GM18498 (cell line): ENCODE results near the gene DUSP16.
A peak's percentile ranks its signal among the peaks of the same experiment; 100 is the strongest.
"Not testable (repeated sequence)": the region's sequence is repeated elsewhere in the genome, so short reads cannot be mapped to it uniquely, and the experiment has no call there.

Source experiments
- ATAC-seq: cut with Tn5 transposase; IDR thresholded peaks from one replicate; pipeline ENCODE4 v1.9.1; 2021; ENCODE audit warnings: mild to moderate bottlenecking, moderate library complexity; ENCODE audit not compliant: unreplicated experiment

Gene DUSP16

GRCh38 chr12:12585115-12585863 lies 22.6 kb upstream of the DUSP16 start:
- no peak for ATAC-seq

GRCh38 chr12:12583510-12584178 lies 21.0 kb upstream of the DUSP16 start:
- ATAC-seq, result no peak

DNA sequence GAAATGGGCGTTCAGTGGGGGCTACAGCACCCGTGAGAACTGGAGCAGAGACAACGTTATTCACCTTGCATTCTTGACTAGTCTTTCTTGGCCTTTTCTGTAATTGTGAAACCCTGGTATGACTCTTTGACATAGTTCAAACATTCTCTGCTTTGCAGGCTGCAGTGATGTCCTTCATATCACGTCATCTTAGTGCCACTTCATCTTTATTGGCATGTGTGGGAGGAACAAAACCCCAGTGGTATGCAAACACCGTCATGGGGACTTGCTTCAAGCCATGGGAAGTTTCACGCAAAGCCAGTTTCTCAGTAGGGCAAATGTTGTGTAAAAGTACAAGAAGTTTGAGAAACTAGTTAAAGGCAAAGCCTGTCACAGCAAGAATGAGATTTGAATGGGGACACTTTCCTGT lies 20.2 kb upstream of the DUSP16 start:
- ATAC-seq, result peak; percentile 96

DNA sequence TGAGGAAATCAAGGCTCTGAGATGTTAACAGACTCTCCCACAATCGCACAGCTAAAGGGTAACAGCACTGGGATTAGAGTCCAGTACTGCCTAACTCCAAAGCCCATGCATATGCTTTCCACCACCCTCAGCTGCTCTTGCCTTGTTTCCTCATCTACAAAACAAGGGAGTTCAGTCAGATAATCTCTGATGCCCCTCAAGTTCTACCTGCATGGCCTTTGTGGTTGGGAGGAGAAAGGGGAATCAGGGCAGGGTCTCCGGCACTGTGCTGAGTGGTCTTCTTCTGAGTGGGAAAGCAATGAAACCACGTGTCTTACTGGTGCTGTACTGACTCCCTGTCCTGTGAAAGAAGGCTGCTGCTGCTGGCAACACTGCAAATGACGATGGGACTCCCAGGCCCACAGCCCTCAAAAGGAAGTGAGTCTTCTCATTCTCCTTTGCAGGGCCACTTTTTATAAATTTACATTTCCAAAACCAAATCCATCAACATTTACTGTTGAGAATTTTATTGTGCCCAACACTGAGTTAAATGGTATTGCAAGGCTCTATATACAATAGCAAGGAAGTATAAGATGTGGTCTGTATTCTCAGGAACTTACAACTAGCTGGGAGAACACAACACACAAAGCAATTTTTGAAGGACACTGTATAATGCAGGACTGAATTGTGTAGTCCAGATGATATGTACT lies 19.7 kb upstream of the DUSP16 start:
- ATAC-seq, result peak; percentile 36

- not testable (repeated sequence) for ATAC-seq
Measured at GRCh38 chr12:12580716-12581115, 18.1 kb upstream of the DUSP16 start.

DNA sequence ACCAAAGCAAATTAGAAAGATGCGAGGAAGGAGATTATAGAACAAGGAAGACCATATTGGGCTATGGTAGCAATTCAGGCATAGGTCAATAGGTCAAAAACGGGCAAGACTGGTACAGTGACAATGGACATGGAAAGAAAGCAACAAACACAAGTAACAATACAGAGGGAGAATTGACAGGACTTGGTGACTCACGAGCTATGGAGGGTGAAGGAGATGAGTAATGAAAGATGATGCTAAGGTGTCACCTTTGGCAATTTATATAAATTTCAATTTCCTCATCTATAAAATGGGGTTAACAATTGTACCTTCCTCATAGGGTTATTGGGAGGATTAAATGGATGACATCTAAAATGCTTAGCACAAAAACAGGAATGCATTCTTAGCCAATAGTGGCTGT lies 15.1 kb upstream of the DUSP16 start:
- ATAC-seq, result no peak

GRCh38 chr12:12572659-12573058 lies 10.0 kb upstream of the DUSP16 start:
- no peak for ATAC-seq

- ATAC-seq, result not testable (repeated sequence)
Measured at GRCh38 chr12:12565971-12566370, 3.3 kb upstream of the DUSP16 start.

DNA sequence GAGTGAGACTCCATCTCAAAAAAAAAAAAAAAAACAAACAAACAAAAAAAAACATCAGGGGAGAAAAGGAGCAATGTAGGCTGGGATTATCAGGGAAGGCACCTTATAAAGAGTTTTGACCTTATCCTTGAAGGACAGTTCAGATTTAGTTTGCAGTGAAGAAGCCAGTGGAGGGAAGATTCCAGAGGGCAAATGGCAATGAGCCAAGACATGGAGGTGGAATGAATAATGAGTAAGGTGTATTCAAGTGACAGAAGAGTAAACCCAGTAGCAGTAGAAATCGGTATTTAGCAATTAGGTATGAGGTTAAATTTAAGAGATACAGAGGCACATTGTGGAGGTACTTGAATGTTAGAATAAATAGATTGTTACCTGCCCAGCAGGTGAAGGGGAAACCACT lies 2.2 kb upstream of the DUSP16 start:
- no peak for ATAC-seq

GRCh38 chr12:12563290-12563928 lies 746 bp upstream of the DUSP16 start:
- ATAC-seq, result no peak

GRCh38 chr12:12562016-12562483 lies 613 bp downstream of the DUSP16 start:
- ATAC-seq, result no peak

- ATAC-seq, result peak; percentile 30
Measured at GRCh38 chr12:12561371-12562015, 1.2 kb downstream of the DUSP16 start.

GRCh38 chr12:12560587-12561370 lies 1.9 kb downstream of the DUSP16 start:
- ATAC-seq, result no peak

DNA sequence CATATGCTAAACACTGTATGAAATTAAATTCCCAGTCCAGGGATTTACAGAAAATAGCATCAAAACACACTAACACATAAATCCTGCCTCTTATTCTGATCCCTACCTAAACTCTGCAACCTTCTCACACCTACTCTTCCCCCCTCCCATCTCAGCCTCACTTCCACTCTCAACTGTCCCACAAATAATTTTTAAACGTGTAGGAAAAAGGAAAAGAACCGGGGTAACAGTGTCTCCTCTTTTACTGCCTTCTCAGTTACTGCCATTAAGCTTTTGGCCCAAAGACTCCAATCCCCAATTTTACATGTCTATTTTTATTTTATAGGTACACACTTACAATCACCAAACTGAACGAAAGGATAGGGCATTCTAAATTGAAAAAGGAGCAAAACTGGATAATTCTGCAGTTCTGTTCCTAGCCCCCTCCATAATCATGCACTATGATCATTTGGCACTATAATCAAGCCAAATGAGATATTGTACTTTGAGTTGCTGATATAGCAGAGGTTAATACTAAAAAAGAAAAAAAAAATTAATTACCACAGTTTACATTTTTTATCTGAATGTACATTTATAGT lies 2.9 kb downstream of the DUSP16 start:
- no peak for ATAC-seq

DNA sequence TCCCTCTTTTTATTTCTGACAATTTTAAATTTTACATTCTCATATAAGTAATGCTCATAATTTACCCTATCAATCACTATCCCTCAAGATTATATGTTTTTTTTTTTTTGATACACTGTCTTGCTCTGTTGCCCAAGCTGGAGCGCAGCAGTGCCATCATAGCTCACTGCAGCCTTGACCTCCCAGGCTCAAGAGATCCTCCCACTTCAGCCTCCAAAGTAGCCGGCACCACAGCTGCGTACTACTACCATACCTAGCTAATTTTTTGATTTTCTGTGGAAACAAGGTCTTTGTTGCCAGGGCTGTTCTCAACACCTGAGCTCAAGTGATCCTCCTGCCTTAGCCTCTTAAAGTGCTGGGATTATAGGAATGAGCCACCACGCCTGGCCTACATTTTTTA lies 4.4 kb downstream of the DUSP16 start:
- ATAC-seq, result no peak

GRCh38 chr12:12557733-12558132 lies 4.9 kb downstream of the DUSP16 start:
- no peak for ATAC-seq

DNA sequence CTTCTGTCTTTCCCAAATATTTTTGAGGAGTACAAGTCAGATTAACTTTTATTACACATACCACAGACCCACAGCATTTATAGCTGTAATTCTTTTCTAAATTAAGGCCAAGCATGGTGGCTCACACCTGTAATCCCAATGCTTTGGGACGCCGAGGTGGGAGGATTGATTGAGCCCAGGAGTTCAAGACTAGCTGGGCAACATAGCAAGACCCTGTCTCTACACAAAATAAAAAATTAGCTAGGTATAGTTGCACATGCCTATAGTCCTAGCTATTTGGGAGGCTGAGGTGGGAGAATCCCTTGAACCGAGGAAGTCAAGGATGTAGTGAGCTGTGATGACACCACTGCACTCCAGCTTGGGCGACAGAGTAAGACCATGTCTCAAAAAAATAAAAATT lies 7.0 kb downstream of the DUSP16 start:
- ATAC-seq, result no peak

DNA sequence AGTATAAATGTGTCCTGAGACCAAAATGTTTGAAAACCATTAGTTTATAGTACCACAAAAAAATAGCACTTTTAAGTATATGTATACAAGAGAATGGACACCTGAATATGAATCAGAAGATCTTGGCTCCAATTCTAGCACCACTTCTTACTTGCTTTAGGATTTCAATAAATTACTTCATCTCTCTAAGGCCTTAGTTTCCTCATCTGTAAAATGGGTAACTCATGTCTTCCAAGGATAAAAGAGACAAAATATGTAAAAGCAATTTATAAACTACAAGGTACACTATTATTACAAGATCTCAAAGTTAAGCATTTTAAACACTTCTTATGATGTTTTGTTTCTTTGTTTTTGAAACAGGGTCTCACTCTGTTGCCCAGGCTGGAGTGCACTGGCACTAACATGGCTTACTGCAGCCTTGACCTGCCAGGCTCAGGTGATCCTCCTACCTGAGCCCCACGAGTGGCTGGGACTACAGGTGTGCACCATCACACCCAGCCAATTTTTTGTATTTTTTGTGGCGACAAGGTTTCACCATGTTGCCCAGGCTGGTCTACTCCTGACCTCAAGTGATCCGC lies 9.4 kb downstream of the DUSP16 start:
- no peak for ATAC-seq

GRCh38 chr12:12551115-12551514 lies 11.5 kb downstream of the DUSP16 start:
- no peak for ATAC-seq
